HepG2 (cell line): ENCODE measurements around the gene SLC34A3. TPM values are rescaled to one million over a fixed set of nuclear protein-coding genes. Genes with fewer than 3 reads are reported as not detected.
A peak's percentile ranks its signal among the peaks of the same experiment; 100 is the strongest.

Experiments used
- CHCHD3 ChIP-seq: sonication (generic); formaldehyde crosslinking; IDR thresholded peaks from 2 replicates; pipeline ENCODE4 v1.8.0; 2022; ENCODE audit warnings: mild to moderate bottlenecking, missing genetic modification reagents, moderate library complexity
- E2F2 ChIP-seq: sonication (generic); formaldehyde crosslinking; IDR thresholded peaks from 2 replicates; pipeline ENCODE4 v1.4.0; 2020; ENCODE audit warnings: missing genetic modification reagents, borderline replicate concordance
- FOXA1 ChIP-seq, 2 experiments: fragments of 450-650 bp in 1 of 2; sonication (generic) in 1 of 2; formaldehyde crosslinking in 1 of 2; IDR thresholded peaks; 2 replicates each; pipeline versions ENCODE4 v1.4.0 to v1.6.1; 2016 to 2020; ENCODE audit warnings: missing genetic modification reagents in 1 of 2
- HCFC1 ChIP-seq: fragments of 150-350 bp; IDR thresholded peaks from 2 replicates; pipeline ENCODE4 v1.6.1; 2014; ENCODE audit warnings: low read depth, low read length
- PHF8 ChIP-seq: sonication (generic); formaldehyde crosslinking; IDR thresholded peaks from 2 replicates; pipeline ENCODE4 v1.5.0; 2020; ENCODE audit warnings: missing genetic modification reagents
- POLR2AphosphoS2 ChIP-seq: IDR thresholded peaks from 2 replicates; pipeline ENCODE4 v1.6.1; 2011; ENCODE audit warnings: low read depth, low read length, improper control_type of control experiment
- REL ChIP-seq: sonication (generic); formaldehyde crosslinking; conservative IDR thresholded peaks from 2 replicates; pipeline ENCODE4 v1.8.0; 2022; ENCODE audit warnings: mild to moderate bottlenecking, missing genetic modification reagents, moderate library complexity
- SMYD3 ChIP-seq: sonication (generic); formaldehyde crosslinking; IDR thresholded peaks from 2 replicates; pipeline ENCODE4 v1.8.1; 2023; ENCODE audit warnings: mild to moderate bottlenecking, missing genetic modification reagents
- SUZ12 ChIP-seq: fragments of 150-350 bp; IDR thresholded peaks from 2 replicates; pipeline ENCODE4 v1.6.1; 2014; ENCODE audit warnings: low read depth, low read length
- TAF1 ChIP-seq: sonication (generic); formaldehyde crosslinking; IDR thresholded peaks from 2 replicates; pipeline ENCODE4 v1.4.0; 2020; ENCODE audit warnings: missing genetic modification reagents
- TRAFD1 ChIP-seq: sonication (generic); formaldehyde crosslinking; IDR thresholded peaks from 2 replicates; pipeline ENCODE4 v1.5.1; 2020; ENCODE audit warnings: missing genetic modification reagents, mild to moderate bottlenecking, borderline replicate concordance
- U2AF2 ChIP-seq: fragments of 200-400 bp; formaldehyde crosslinking; IDR thresholded peaks from 2 replicates; pipeline ENCODE4 v1.6.1; 2017; ENCODE audit warnings: low read depth, mild to moderate bottlenecking, low read length
- ZFY ChIP-seq: sonication (generic); formaldehyde crosslinking; IDR thresholded peaks from 2 replicates; pipeline ENCODE4 v1.4.0; 2020; ENCODE audit warnings: missing genetic modification reagents
- ZNF143 ChIP-seq: sonication (generic); formaldehyde crosslinking; IDR thresholded peaks from 2 replicates; pipeline ENCODE4 v1.4.0; 2020; ENCODE audit warnings: missing genetic modification reagents
- ZNF234 ChIP-seq: sonication (generic); formaldehyde crosslinking; conservative IDR thresholded peaks from 2 replicates; pipeline ENCODE4 v1.5.1; 2020; ENCODE audit warnings: mild to moderate bottlenecking, missing genetic modification reagents
- ZNF546 ChIP-seq: sonication (generic); formaldehyde crosslinking; conservative IDR thresholded peaks from 2 replicates; pipeline ENCODE4 v1.8.1; 2023; ENCODE audit warnings: mild to moderate bottlenecking, missing genetic modification reagents
- ZNF563 ChIP-seq: sonication (generic); formaldehyde crosslinking; IDR thresholded peaks from 2 replicates; pipeline ENCODE4 v1.8.0; 2022; ENCODE audit warnings: mild to moderate bottlenecking, moderate library complexity, missing genetic modification reagents
- ZNF703 ChIP-seq: sonication (generic); formaldehyde crosslinking; IDR thresholded peaks from 2 replicates; pipeline ENCODE4 v1.5.1; 2020; ENCODE audit warnings: missing genetic modification reagents, mild to moderate bottlenecking, moderate library complexity, borderline replicate concordance
- polyA plus RNA-seq, 8 experiments: library from polyadenylated mRNA; depleted of rRNA in 3 of 8; stranded (reverse) in 7 of 8; unstranded in 1 of 8; fragments of >200 nt; fragmentation: Illumina TruSeq in 4 of 8; extraction: Trizol in 4 of 8; gene quantifications; 2 replicates each; pipeline versions ENCODE4 v1.2.1 to v1.2.3, GENCODE V29; 2011 to 2016; ENCODE audit warnings: low read depth in 4 of 8, missing spikeins in 1 of 8, mixed read lengths in 1 of 8; ENCODE audit not compliant: insufficient read depth in 1 of 8
- total RNA-seq, 5 experiments: library from RNA; depleted of rRNA; stranded (reverse); fragments of >200 nt; fragmentation: Illumina TruSeq; extraction: Trizol; gene quantifications; 2 replicates each; pipeline ENCODE4 v1.2.3, GENCODE V29; 2016; ENCODE audit warnings: low read depth in 1 of 5
- TF ChIP-seq, protein P1 (sequence below): fragments of 450-650 bp; IDR thresholded peaks from 2 replicates; pipeline ENCODE4 v1.6.1; 2017; ENCODE audit warnings: mild to moderate bottlenecking
- TF ChIP-seq, protein P2 (sequence below): sonication (generic); formaldehyde crosslinking; IDR thresholded peaks from 2 replicates; pipeline ENCODE4 v1.8.1; 2023; ENCODE audit warnings: missing genetic modification reagents, inconsistent platforms, borderline replicate concordance
- TF ChIP-seq, protein P3 (sequence below): sonication (generic); formaldehyde crosslinking; IDR thresholded peaks from 2 replicates; pipeline ENCODE4 v1.5.0; 2020; ENCODE audit warnings: missing genetic modification reagents

The SLC34A3 gene
- total and polyA plus RNA-seq, 2 of the 13 experiments (the other 11 are each of a cell fraction or from before 2014, with no cell fraction given): 0.07 to 1.0 TPM

DNA sequence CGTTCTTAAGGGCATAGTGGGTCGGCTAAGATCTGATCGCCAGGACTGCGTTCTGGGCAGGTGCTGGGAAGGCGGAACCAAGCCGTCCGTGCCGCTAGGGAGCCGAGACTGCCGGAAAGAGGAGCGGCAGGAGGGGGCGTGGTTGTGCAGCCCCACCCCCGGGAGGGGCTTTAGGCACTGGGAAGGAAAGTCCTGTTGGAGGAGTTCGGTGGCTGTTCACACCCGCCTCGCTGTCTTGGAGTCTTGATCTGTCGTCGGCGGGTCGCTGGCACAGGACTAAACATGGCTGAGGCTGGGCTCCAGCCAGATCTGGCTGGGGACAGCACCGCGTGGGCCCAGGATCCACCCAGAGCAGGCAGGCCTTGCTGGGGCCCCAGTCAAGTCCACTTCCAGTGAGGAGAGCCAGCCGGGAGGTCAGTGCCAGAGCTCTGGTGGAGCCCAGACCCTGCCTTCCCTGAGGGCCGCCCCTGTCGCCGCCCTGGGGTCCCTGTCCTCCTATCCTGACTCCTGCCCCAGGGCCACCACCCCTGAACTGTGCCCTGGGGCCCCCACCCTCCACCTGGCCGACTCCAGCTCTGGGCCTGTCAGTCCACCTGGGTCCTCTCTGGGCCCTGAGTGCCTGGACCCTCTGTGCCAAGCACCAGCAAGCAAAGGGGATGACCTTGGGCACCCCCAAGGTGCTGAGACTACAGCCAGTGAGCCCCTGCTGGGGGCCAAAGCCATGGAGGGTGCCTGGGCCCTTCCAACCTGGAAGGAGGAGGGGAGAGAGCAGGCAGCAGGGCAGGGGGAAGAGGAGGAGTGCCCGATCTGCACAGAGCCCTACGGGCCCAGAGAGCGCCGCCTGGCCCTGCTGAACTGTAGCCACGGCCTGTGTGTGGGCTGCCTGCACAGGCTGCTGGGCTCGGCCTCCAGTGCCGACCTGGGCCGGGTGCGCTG, 13.2 kb upstream of the SLC34A3 start (continued):
- TF ChIP-seq, protein P1, sequence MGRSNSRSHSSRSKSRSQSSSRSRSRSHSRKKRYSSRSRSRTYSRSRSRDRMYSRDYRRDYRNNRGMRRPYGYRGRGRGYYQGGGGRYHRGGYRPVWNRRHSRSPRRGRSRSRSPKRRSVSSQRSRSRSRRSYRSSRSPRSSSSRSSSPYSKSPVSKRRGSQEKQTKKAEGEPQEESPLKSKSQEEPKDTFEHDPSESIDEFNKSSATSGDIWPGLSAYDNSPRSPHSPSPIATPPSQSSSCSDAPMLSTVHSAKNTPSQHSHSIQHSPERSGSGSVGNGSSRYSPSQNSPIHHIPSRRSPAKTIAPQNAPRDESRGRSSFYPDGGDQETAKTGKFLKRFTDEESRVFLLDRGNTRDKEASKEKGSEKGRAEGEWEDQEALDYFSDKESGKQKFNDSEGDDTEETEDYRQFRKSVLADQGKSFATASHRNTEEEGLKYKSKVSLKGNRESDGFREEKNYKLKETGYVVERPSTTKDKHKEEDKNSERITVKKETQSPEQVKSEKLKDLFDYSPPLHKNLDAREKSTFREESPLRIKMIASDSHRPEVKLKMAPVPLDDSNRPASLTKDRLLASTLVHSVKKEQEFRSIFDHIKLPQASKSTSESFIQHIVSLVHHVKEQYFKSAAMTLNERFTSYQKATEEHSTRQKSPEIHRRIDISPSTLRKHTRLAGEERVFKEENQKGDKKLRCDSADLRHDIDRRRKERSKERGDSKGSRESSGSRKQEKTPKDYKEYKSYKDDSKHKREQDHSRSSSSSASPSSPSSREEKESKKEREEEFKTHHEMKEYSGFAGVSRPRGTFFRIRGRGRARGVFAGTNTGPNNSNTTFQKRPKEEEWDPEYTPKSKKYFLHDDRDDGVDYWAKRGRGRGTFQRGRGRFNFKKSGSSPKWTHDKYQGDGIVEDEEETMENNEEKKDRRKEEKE: no peak
- TF ChIP-seq, protein P2, sequence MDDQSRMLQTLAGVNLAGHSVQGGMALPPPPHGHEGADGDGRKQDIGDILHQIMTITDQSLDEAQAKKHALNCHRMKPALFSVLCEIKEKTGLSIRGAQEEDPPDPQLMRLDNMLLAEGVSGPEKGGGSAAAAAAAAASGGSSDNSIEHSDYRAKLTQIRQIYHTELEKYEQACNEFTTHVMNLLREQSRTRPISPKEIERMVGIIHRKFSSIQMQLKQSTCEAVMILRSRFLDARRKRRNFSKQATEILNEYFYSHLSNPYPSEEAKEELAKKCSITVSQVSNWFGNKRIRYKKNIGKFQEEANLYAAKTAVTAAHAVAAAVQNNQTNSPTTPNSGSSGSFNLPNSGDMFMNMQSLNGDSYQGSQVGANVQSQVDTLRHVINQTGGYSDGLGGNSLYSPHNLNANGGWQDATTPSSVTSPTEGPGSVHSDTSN (CRISPR knock-in tag): no peak
- TF ChIP-seq U2AF2 (no peak), ZNF546 (CRISPR knock-in tag) (no peak), HCFC1 (no peak; the same call in 1 of the 2 replicates), POLR2AphosphoS2 (no peak), TAF1 (CRISPR knock-in tag) (peak; percentile 64), ZNF234 (CRISPR knock-in tag) (no peak; the same call in 1 of the 2 replicates), ZNF563 (no peak; the same call in 1 of the 2 replicates), ZFY (CRISPR knock-in tag) (peak; percentile 60), SMYD3 (CRISPR knock-in tag) (no peak), FOXA1 (IDR thresholded peaks at IDR 0.05) (no peak), FOXA1 (CRISPR knock-in tag; IDR thresholded peaks at IDR 0.05) (no peak), E2F2 (no peak), ZNF143 (CRISPR knock-in tag) (0 out of 2 replicates have a peak, but pooled peaks have one; percentile 16), SUZ12 (no peak), TRAFD1 (CRISPR knock-in tag) (no peak), PHF8 (CRISPR knock-in tag) (0 out of 2 replicates have a peak, but pooled peaks have one; percentile 24), REL (no peak), CHCHD3 (0 out of 2 replicates have a peak, but pooled peaks have one; percentile 51), ZNF703 (CRISPR knock-in tag) (no peak)
- TF ChIP-seq, protein P3, sequence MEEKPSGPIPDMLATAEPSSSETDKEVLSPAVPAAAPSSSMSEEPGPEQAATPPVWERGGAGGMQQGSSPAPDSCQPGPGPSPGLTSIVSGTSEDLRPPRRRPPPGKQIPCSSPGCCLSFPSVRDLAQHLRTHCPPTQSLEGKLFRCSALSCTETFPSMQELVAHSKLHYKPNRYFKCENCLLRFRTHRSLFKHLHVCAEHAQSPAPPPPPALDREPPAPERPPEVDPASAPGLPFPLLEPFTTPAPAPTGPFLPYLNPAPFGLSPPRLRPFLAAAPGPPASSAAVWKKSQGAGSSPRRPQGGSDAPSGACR: no peak
